Measurements from ENCODE around the gene TMEM217.
"Not testable (repeated sequence)": the region's sequence is repeated elsewhere in the genome, so short reads cannot be mapped to it uniquely, and the experiment has no call there.

Gene TMEM217

DNA sequence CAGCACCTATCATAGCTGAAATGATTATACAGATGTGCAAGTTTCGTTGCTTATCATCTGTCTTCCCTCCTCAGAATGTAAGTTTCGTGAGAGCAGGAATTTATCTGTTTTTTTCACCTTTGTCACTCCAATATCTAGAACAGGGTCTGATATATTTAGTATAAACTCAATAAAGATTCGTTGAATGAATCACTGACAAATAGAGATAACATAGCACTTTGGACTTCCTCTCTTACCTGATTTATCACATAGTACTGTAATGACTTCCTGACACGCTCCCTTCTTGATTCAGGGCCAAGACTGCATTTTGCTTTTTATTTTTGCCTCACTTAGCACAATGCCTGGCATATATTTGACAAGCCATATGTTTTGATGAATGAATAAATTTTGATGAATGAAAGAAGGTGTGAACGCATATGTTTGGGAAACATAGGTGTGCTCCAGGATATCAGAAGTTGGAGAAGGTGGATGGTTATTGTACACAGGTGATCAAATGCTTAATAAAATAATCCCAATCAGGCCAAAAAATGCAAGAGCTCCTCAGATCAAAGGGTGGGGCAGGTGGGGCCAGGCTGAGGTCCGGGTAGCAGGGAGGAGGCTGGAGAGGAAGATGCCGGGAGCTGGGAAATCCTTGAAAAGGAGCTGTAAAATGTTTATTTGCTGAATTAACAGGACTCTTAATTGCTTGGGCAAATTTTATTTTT, 55.0 kb downstream of the TMEM217 start:
- no peaks in the 10 kb centered on the region for H3K79me2 ChIP-seq (ENCODE audit: control insufficient read depth, insufficient read depth, low read length, poor library complexity)
- WGBS (ENCODE audit: extremely low coverage, insufficient coverage, insufficient read length): 100% methylated on average over 1 of the region's 7 CpGs

DNA sequence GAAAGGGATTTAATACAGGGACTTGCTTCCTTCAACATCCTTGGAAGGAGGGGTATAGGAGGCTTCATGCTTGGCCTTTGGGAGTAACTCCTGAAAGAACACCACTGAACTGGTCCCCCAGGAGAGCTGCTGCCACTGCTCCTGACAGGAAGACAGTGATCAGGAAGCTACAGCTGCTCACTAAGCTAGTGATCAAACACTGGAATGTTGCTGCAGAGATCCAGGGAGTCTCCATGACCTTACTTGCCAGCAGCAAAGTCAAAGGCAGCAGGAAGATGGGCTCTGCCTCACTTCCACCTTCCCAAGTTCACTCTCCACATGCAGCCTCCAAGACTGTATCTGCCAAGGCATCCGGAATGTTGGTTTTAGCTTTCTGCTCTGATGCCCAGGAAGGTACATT, 56.2 kb downstream of the TMEM217 start:
- Histone ChIP-seq H3K4me1 (ENCODE audit: control insufficient read depth in 1 of 2, insufficient read depth in 2 of 2, low read length in 2 of 2) (no peaks in the 10 kb centered on the region), H4K8ac (ENCODE audit: low read depth, low read length) (no peak overlapping the region), H3K14ac (ENCODE audit: low read length) (no peak overlapping the region), H3K79me1 (ENCODE audit: low read length) (no peaks in the 10 kb centered on the region), H3K18ac (ENCODE audit: low read length) (no peak overlapping the region), H3K27me3 (ENCODE audit: insufficient read depth, low read length) (no peaks in the 10 kb centered on the region), H3K23ac (ENCODE audit: low read length) (no peak overlapping the region), H3K36me3 (ENCODE audit: control insufficient read depth in 1 of 2, insufficient read depth in 2 of 2, low read length in 2 of 2) (no peaks in the 10 kb centered on the region), H3K9me3 (ENCODE audit: insufficient read depth, low read depth, low read length) (no peaks in the 10 kb centered on the region), H2AFZ (ENCODE audit: insufficient read depth, low read length, poor library complexity) (no peak overlapping the region), H2BK120ac (ENCODE audit: insufficient read depth, low read length, poor library complexity) (no peak overlapping the region), H4K91ac (ENCODE audit: low read depth, low read length) (no peak overlapping the region), H3K9ac (ENCODE audit: low read length) (no peak overlapping the region), H2BK5ac (ENCODE audit: low read depth, low read length, poor library complexity) (no peak overlapping the region), H2AK5ac (ENCODE audit: low read length) (no peak overlapping the region), H3K4me3 (ENCODE audit: low read depth, low read length) (no peak overlapping the region), H3K27ac (ENCODE audit: low read depth, low read length) (no peak overlapping the region), H3K4ac (ENCODE audit: low read depth, low read length) (no peak overlapping the region), H3K4me2 (ENCODE audit: low read length) (no peak overlapping the region), H4K12ac (ENCODE audit: low read depth, low read length) (no peak overlapping the region), H3K79me2 (ENCODE audit: control insufficient read depth, insufficient read depth, low read length, poor library complexity) (no peaks in the 10 kb centered on the region), H2BK12ac (ENCODE audit: low read length) (no peak overlapping the region)
- DNase-seq: no peak
- WGBS (ENCODE audit: extremely low coverage, insufficient coverage, insufficient read length): no CpG with 5 or more reads among the region's 1 CpG

More for the DNA sequence above, 55.0 kb downstream of the TMEM217 start:
- Histone ChIP-seq H3K18ac (ENCODE audit: low read length) (no peak overlapping the region), H2AFZ (ENCODE audit: insufficient read depth, low read length, poor library complexity) (no peak overlapping the region), H3K36me3 (ENCODE audit: control insufficient read depth in 1 of 2, insufficient read depth in 2 of 2, low read length in 2 of 2) (no peaks in the 10 kb centered on the region), H3K27ac (ENCODE audit: low read depth, low read length) (no peak overlapping the region), H3K9me3 (ENCODE audit: insufficient read depth, low read depth, low read length) (no peaks in the 10 kb centered on the region), H2BK5ac (ENCODE audit: low read depth, low read length, poor library complexity) (no peak overlapping the region), H3K9ac (ENCODE audit: low read length) (no peak overlapping the region), H3K4me1 (ENCODE audit: control insufficient read depth in 1 of 2, insufficient read depth in 2 of 2, low read length in 2 of 2) (no peaks in the 10 kb centered on the region), H3K4ac (ENCODE audit: low read depth, low read length) (no peak overlapping the region), H2AK5ac (ENCODE audit: low read length) (no peak overlapping the region), H3K4me3 (ENCODE audit: low read depth, low read length) (no peak overlapping the region), H4K12ac (ENCODE audit: low read depth, low read length) (no peak overlapping the region), H4K8ac (ENCODE audit: low read depth, low read length) (no peak overlapping the region), H4K91ac (ENCODE audit: low read depth, low read length) (no peak overlapping the region), H3K79me1 (ENCODE audit: low read length) (no peaks in the 10 kb centered on the region), H3K14ac (ENCODE audit: low read length) (no peak overlapping the region), H2BK12ac (ENCODE audit: low read length) (no peak overlapping the region), H3K27me3 (ENCODE audit: insufficient read depth, low read length) (no peaks in the 10 kb centered on the region), H2BK120ac (ENCODE audit: insufficient read depth, low read length, poor library complexity) (no peak overlapping the region), H3K4me2 (ENCODE audit: low read length) (no peak overlapping the region), H3K23ac (ENCODE audit: low read length) (no peak overlapping the region)
- DNase-seq: no peak

DNA sequence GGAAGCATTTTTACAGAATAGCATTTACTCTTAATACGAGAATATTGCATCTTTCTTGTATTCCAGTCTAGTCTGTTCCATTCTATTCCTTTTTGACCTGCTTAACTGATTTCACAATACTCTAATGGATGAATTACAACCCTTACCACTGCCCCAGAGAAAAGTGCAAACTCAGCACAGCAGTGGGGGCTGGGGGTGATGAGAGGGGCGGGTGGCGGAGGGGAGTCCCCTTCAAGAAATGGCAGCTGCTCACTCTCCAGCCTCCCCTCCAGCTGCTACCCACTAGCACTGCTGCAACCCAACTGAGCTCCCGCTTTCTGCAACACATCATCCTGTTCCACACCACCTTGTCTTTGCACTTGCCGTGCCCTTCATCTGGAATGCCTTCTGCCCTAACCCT, 57.9 kb downstream of the TMEM217 start:
- no peaks in the 10 kb centered on the region for H3K79me2 ChIP-seq (ENCODE audit: control insufficient read depth, insufficient read depth, low read length, poor library complexity)

GRCh38 chr6:37196451-37196850, 61.5 kb downstream of the TMEM217 start:
- H3K14ac ChIP-seq (ENCODE audit: low read length); H2AK5ac ChIP-seq (ENCODE audit: low read length); H4K8ac ChIP-seq (ENCODE audit: low read depth, low read length); H3K27me3 ChIP-seq (ENCODE audit: insufficient read depth, low read length); DNase-seq; H2BK120ac ChIP-seq (ENCODE audit: insufficient read depth, low read length, poor library complexity); H3K4ac ChIP-seq (ENCODE audit: low read depth, low read length); H2AFZ ChIP-seq (ENCODE audit: insufficient read depth, low read length, poor library complexity); H3K79me2 ChIP-seq (ENCODE audit: control insufficient read depth, insufficient read depth, low read length, poor library complexity); H3K27ac ChIP-seq (ENCODE audit: low read depth, low read length); H3K4me1 ChIP-seq (ENCODE audit: control insufficient read depth in 1 of 2, insufficient read depth in 2 of 2, low read length in 2 of 2); H3K4me2 ChIP-seq (ENCODE audit: low read length); H3K79me1 ChIP-seq (ENCODE audit: low read length); H2BK12ac ChIP-seq (ENCODE audit: low read length); H3K9me3 ChIP-seq (ENCODE audit: insufficient read depth, low read depth, low read length); H3K36me3 ChIP-seq (ENCODE audit: control insufficient read depth in 1 of 2, insufficient read depth in 2 of 2, low read length in 2 of 2); H4K91ac ChIP-seq (ENCODE audit: low read depth, low read length); H4K12ac ChIP-seq (ENCODE audit: low read depth, low read length); H3K18ac ChIP-seq (ENCODE audit: low read length); H3K23ac ChIP-seq (ENCODE audit: low read length); H3K9ac ChIP-seq (ENCODE audit: low read length); H3K4me3 ChIP-seq (ENCODE audit: low read depth, low read length); H2BK5ac ChIP-seq (ENCODE audit: low read depth, low read length, poor library complexity): not testable (repeated sequence)
- WGBS (ENCODE audit: extremely low coverage, insufficient coverage, insufficient read length): no CpG with 5 or more reads among the region's 4 CpGs

More for the DNA sequence above, 57.9 kb downstream of the TMEM217 start:
- Histone ChIP-seq H3K14ac (ENCODE audit: low read length) (no peak overlapping the region), H3K27me3 (ENCODE audit: insufficient read depth, low read length) (no peaks in the 10 kb centered on the region), H2BK12ac (ENCODE audit: low read length) (no peak overlapping the region), H3K4me2 (ENCODE audit: low read length) (no peak overlapping the region), H4K8ac (ENCODE audit: low read depth, low read length) (no peak overlapping the region), H3K27ac (ENCODE audit: low read depth, low read length) (no peak overlapping the region), H2BK120ac (ENCODE audit: insufficient read depth, low read length, poor library complexity) (no peak overlapping the region), H3K4me3 (ENCODE audit: low read depth, low read length) (no peak overlapping the region), H2AK5ac (ENCODE audit: low read length) (no peak overlapping the region), H3K9me3 (ENCODE audit: insufficient read depth, low read depth, low read length) (no peaks in the 10 kb centered on the region), H3K18ac (ENCODE audit: low read length) (no peak overlapping the region), H4K91ac (ENCODE audit: low read depth, low read length) (no peak overlapping the region), H2BK5ac (ENCODE audit: low read depth, low read length, poor library complexity) (no peak overlapping the region), H2AFZ (ENCODE audit: insufficient read depth, low read length, poor library complexity) (no peak overlapping the region), H4K12ac (ENCODE audit: low read depth, low read length) (no peak overlapping the region), H3K9ac (ENCODE audit: low read length) (no peak overlapping the region), H3K4ac (ENCODE audit: low read depth, low read length) (no peak overlapping the region), H3K23ac (ENCODE audit: low read length) (no peak overlapping the region), H3K79me1 (ENCODE audit: low read length) (no peaks in the 10 kb centered on the region), H3K36me3 (ENCODE audit: control insufficient read depth in 1 of 2, insufficient read depth in 2 of 2, low read length in 2 of 2) (no peaks in the 10 kb centered on the region), H3K4me1 (ENCODE audit: control insufficient read depth in 1 of 2, insufficient read depth in 2 of 2, low read length in 2 of 2) (no peaks in the 10 kb centered on the region)
- no peak for DNase-seq
- no CpG with 5 or more reads among the region's 5 CpGs for WGBS (ENCODE audit: extremely low coverage, insufficient coverage, insufficient read length)
